Panc1 (cell line): Measurements from ENCODE around the gene CYB5RL.

Experiments used
- POLR2AphosphoS5 ChIP-seq: IDR thresholded peaks from 2 replicates; pipeline ENCODE4 v1.6.1; 2012; ENCODE audit warnings: mild to moderate bottlenecking, low read depth, low read length, moderate library complexity
- TF ChIP-seq, protein P1 (sequence below): fragments of 450-650 bp; IDR thresholded peaks from 2 replicates; pipeline ENCODE4 v1.5.1; 2017; ENCODE audit warnings: mild to moderate bottlenecking

GRCh38 chr1:54171606-54172005 is 28.2 kb downstream of the CYB5RL start:
- TF ChIP-seq, protein P1, sequence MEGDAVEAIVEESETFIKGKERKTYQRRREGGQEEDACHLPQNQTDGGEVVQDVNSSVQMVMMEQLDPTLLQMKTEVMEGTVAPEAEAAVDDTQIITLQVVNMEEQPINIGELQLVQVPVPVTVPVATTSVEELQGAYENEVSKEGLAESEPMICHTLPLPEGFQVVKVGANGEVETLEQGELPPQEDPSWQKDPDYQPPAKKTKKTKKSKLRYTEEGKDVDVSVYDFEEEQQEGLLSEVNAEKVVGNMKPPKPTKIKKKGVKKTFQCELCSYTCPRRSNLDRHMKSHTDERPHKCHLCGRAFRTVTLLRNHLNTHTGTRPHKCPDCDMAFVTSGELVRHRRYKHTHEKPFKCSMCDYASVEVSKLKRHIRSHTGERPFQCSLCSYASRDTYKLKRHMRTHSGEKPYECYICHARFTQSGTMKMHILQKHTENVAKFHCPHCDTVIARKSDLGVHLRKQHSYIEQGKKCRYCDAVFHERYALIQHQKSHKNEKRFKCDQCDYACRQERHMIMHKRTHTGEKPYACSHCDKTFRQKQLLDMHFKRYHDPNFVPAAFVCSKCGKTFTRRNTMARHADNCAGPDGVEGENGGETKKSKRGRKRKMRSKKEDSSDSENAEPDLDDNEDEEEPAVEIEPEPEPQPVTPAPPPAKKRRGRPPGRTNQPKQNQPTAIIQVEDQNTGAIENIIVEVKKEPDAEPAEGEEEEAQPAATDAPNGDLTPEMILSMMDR, result no peak
- no peak for TF ChIP-seq POLR2AphosphoS5
